Measurements from ENCODE around the gene TBC1D9B.

TBC1D9B gene

DNA sequence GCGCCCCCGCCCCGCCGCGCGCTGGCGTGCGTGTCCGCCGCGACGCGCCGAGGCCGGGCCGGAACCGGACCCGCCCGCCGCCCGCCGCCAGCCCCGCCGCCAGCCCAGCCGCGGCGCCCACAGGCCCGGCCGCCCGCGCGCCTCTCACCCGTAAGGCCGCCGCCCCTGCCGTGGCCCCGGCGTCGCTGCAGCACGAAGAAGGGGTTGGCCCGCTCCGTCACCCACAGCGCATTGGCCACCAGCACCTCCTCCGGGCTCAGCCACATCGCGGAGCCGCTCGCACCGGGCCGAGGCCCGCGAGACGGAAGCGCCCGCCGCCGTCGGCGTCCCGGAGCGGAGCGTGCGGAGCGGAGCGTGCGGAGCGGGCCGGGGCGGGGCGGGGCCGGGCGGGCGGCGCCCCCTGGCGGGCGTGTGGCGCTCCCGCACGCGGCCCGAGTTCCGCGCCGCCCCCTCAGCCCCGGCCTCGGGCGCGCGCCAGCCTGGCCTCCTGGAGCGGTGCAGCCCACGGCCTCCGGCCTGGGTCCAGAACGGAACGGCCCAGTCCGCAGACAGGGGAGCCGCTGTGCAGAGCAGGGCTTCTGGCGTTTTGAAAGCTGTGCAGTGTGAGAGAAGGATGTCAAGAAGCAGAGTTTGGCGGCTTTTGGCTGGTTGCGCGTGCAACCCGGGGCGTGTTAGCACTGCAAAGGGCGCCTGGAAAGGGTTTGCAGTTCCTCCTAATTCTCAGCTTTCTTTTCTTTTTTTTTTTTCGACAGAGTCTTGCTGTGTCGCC lies at the start of gene TBC1D9B:
TBC1D9B (minus strand) TSS at position 342 of the 769 bp plus-strand sequence; CDS start at position 266, 76 bp downstream.
- DNase-seq: peak; percentile 50 to 53

DNA sequence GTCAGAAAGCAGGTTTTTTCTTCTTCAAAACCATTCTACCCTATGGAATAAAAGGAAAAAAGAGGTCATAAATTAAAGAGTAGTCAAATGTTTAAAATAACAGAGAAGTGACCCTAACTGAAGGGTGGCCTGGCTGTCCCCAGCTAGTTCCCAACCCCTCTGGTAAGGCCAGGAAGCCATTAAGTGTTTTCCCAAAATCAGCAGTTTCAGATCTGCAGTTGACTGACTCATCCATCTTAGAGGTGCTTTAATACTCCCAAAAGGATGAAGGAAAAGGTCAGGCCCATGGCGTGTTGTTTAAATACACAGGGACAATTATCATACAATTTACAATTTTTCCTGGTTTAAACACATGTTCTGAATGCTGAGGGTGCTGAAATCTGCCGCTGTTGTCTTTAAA lies 47.9 kb upstream of the TBC1D9B start:
- DNase-seq: no peak

DNA sequence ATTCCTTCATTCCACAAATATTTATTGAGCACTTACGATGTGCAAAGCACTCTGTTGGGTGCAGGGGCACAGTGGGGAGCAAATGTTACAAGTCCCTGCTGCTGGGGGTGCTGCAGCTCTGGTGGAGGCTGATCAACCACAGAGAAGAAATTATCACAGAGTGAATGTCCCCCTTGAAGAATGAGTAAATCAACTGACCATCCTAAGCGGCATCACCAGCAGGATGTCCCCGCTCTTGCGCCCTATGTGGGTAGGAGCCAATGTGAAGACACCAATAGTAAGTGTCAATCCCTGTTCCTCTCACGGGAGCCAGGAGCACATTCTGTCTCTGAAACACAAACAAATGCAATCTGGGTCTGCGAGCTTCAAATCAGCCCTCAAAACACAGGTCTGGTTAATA lies 47.4 kb upstream of the TBC1D9B start:
- no peak for DNase-seq

DNA sequence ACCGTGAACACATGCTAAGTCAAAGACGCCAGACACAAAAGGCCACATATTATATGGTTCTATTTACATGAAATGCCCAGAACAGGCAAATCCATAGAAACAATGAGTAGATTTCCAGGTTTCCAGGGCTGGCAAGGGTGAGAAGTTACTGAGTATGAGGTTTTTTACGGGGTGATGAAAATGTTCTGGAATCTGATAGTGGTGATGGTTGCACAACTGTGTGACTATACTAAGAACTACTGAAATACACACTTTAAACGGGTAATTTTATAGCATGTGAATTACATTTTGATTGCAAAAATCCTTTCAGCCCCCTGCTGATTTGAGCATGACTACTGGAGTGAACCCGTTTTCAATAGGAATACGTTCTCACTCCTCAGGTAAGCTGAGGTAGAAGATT lies 46.7 kb upstream of the TBC1D9B start:
- DNase-seq: no peak

DNA sequence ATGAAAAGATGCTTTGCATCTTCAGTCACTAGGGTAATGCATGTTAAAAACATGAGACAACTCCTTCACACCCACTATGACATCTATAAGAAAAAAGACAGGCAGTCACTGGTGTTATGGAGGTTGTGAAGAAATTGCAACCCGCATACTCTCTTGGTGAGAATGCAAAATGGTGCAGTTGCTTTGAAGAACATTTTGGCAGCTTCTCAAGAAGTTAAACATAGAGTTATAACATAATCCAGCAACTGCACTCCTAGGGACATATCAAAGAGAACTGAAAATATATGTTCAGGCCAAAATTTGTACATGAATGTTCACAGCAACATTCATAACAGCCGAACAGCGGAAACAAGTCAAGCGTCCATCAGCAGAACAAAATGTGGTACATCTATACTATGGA lies 46.3 kb upstream of the TBC1D9B start:
- DNase-seq: no peak

DNA sequence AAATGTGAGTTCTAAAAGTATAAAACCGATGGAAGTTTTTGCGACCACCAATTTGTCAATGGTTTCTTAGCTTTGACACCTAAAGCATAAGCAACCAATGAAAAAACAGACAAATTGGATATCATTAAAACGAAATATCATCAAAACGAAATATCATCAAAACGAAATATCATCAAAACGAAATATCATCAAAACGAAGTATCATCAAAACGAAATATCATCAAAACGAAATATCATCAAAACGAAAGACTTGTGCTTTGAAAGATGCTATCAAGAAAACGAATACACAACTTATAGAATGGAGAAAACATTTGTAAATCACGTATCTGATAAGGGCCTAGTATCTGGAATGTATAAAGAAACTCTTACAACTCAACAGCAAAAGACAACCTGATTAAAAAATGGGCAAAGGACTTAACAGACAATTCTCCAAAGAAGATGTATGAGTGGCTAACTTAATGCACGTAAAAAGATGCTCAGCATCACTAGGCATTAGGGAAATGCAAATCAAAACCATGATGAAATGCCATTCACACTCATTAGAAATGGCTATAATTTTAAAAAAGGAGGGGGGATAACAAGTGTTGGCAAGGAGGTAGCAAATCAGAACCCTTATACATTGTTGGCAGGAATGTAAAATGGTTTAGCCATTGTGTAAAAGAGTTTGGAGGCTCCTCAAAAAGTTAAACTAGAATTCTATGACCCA lies 29.4 kb upstream of the TBC1D9B start:
- no peak for DNase-seq

DNA sequence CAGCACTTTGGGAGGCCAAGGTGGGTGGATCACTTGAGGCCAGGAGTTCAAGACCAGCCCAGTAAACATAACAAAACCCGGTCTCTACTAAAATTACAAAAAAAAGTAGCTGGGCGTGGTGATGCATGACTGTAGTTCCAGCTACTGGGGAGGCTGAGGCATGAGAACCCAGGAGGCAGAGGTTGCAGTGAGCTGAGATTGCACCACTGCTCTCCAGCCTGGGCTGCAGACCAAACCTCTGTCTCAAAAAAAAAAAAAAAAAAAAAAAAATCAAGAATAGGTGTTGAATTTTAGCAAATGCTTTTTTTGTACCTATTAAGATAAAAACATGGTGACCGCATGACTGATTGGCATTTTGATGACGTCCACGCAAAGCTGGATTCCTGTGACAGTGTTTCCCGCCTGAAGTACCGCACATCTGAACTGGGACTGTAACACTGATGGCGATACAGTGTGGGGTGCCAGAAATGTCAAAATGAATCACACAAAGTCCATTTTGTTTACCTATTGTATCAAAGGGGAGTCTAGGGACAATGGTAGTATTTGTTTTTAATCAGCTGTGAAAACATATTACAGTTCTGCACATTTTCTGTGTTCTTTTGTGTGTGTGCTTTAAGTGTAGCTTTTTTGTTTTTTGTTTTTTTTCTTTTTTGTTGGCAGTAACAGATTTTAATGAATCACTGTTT lies 23.2 kb upstream of the TBC1D9B start:
- no peak for DNase-seq

DNA sequence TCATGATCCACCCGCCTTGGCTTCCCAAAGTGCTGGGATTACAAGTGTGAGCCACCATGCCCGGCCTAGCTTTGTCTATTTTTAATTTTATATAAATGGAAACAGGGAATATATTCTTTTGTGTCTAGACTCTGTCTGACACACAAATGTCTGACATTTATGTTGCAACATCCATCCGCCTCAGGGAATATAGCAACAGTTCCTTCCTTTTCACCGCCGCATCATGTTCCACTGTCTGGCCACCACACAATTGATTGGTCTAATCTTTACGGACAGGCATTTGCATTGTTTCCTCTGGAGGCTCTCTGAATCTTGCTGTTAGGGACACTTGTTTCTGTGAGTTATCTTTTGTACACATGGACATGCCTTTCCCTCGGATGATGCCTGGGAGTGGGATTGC lies 20.1 kb upstream of the TBC1D9B start:
- no peak for DNase-seq

DNA sequence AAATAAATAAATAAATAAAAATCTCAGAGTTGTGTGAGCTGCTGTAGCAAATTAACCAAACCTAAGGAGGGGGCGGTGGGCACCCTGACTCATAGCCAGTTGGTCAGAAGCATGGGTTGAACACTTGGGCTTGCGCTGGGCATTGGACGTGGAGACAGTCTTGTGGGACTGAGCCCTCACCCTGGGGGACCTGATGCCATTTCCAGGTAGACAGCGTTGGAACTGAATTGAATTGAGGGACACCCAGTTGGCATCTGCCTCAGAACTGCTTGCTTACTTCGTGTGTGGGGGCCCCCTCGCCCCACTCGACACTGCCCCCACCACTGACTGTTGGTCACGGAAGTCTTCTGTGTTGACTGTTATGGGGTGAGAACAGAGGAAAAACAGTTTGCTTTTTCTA lies 19.0 kb upstream of the TBC1D9B start:
- DNase-seq: no peak

DNA sequence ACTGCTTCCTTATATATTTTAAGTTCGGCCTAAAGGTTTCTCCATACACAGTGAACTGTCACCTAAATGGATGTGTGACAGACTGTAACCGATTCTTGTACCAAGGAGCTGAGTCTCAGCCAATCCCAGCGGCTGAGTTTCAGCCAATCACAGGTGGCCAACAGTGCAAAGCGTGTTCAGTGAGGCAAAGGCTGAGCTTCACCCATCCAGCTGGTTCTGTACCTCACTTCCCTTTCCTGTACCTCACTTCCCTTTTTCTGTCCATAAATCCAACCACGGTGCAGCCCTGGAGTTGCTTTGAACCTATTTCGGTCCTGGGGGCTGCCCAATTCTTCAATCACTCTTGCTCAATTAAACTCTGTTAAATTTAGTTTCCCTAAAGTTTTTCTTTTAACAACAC lies 15.7 kb upstream of the TBC1D9B start:
- DNase-seq: peak in 1 of 2 donors; percentile 22

DNA sequence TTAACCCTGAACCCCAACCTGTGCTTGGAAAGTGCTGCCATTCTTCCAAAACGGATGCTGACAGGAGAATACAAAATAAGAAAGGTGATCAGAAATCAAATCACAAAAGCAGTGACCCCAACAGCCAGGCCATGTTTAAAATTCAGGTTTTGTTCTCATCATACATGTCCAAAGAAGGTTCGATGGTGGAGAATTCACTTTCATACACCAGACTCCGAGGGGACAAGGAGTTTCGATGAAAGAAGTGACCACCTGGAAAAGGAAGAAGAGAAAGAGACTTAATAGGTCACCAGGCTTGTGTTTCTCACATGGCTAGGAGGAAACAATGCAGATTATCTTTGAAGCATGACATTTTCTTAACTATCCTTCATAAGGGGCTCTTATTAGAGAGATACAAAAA lies 12.5 kb upstream of the TBC1D9B start:
- DNase-seq: no peak

DNA sequence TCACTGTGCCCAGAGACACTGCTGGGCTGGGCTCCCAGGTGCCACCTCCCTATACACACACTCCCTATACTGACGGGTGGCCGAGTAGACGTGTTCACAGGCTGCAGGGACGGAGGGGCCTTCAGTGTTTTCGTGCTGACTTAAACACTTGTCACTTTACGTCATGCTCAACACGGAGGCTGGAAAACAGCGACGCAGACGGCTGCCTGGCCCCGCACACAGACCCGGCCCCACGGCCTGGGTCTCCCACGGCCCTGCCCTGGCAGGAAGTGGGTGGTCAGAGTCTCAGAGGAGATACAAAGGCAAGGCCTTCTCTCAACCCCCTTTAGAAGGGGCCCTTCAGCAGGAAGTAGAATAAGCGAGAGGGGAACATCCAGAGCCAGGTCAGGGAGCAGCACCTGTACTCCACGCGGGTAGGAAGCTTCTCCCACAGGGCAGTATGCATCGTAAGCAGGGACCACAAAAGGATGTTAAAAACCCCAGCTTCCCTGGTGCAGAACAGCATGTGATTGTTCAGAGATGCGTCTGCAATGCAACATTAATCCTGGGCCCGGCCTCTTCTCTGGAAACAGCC lies 11.9 kb upstream of the TBC1D9B start:
- DNase-seq: no peak

DNA sequence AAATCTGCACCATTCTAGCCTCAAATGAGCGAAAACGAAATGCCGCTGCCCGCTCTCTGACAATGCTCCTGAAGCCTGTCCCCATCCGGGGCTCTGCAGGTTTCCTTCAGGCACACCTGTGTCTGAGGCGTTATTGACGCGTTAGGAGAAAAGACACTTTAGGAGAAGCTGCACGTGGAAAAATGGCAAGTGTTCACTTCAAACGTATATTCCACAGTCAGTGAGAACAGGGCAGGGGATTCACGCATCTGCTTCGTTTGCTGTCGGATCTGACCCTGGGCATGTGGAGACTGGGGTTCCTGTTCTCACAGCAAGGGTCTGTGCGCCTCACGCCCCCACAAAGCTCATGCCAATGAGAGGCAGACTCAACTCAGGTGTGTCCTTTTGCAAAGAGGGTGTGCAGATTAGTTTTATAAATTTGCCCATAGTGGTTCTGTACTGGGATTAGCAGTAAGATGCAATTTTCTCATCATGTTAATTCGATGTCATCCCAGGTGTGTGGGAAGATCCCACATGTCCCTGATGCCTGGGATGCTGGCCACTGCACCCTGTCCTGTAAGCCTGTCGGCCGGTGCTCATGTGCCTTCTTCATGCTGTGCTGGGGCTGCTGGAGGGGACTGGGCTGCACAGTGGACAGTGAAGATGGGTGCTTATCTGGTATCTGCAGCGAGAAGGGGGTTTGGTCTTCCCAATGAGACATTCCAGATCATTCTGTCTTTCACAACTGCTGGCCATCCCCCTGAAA lies 11.2 kb upstream of the TBC1D9B start:
- no peak for DNase-seq

DNA sequence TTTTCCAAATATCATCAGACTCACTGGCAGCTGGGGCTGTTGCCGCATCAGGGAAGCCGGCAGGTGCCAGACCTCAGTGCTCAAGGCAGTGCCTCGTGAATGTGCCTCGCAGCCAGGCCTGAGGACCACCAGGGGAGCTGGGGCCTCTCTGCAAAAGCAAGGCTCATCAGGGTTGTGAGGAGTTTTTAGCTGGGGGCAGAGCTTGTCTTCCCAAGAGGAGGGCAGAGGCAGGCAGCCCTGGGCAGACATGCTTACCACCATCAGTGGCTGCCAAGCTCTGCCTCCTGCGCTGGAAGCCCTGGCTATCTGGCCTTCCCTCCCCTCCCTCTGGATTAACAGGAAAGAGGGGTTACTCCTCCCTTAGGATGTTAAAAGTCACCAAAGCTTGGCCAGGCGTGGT lies 8.8 kb upstream of the TBC1D9B start:
- no peak for DNase-seq

DNA sequence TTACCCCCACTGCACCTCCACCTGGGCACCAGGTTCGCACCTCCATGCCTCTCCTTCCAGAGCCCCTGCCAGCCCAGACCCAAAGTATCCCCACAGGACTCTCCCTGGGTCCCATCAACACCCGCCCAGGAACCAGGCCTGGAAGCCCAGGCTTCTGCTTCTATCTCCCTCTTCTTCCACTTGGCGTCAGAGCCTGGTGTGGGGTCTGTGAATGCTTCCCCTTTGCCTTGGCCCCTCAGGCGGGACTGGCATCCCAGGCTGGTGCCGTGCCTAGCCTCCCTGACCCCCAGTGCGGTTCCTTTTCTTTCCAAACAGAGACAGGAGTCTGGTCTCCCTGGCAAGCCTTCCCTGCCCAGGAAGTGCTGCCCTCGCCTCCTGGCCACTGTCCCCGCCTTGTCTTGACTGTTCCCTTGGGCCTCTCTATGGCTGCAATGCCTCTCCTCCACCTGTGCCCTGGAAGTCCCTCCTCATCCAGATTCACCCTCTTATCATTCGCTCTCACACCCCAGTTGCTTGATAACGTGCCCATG lies 7.8 kb upstream of the TBC1D9B start:
- DNase-seq: no peak

DNA sequence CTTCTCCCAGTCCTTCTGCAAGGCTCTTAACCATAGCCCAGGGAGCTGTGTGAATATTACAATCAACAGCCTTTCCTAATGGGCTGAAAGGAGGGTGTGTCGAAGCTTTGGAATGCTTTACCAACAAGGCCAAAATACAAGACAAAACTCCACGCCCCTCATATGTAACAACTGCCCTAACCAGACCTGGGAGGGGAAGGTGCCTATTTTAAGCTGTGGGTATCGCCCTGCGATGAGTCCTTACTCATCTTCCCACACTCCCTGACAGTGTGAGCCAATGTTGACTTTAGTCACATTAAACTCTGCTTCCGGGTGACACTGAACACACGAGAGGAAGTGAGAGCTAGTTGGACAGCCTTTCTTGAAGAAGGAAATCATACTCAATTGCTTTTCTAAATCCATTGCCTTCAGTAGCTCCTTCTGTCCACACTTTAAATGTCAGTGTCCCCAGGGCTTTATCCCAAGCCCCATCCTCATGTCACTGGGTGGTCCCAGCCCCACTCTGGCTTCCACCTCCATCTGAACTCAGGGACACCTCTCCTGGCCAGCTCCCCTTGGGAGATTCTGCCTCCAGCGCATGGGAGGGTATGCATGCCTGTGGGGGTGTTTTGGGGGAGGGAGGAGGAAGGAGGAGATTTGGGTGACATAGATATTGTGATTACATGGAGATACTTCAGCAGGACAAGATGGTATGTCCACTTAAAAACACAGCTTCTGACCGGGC lies 6.5 kb upstream of the TBC1D9B start:
- DNase-seq: peak; percentile 5 to 19

DNA sequence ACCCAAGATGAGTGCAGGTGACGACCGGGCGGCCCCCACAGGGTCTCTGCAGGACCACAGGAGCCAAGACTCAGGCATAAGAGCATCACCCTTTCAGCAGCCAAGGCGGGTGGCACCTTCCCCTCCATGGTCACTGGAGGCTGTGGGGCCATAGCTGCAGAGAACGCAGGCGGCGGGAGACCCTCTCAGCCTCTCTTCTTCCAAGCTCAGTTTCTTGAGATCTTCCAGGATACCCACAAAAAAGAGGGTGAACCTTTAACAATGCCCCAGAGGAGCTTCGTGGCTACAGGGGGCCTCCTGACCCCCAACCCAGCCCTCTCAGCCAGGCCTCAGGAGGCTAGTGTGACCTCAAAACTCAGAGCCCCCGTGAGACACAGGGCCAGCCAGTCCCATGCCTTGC lies 5.8 kb upstream of the TBC1D9B start:
- no peak for DNase-seq

DNA sequence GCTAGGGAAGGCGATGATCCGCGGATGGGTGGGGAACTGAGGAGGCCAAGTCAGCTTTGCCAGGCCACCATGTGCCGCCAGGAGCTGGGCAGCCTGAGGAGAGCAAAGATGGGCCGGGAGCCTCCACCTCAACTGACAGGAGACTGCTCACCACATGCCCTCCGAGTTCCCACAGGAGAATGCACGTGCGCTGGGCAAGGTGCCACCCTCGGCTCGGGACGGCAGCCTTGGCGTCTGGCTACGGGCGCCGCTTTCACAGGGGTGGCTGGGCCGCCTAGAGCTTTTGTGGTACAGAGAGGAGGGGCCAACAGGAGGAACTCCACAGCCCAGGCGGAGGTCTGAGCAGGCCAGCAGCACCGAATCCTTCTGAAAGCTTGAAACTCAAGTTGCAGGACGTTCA lies 5.3 kb upstream of the TBC1D9B start:
- DNase-seq: no peak

DNA sequence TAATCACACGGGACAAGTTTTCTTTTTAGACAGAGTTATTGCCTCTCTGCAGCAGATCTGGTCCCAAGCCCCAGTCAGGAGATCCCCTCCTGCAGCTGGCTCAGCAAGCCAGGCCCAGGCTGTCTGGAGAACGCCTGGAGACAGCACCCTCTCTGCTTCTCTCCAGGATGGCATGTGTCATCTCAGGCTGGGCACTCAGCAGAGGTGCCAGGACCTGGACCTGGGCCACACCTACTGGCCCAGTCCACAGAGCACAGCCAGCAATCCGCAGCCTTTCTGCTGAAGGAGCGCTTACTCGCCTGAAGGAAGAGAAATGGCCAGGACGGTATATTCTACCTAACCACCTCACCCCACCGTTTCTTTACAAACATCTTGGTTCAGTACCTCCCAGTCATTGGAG lies 4.7 kb upstream of the TBC1D9B start:
- DNase-seq: no peak

DNA sequence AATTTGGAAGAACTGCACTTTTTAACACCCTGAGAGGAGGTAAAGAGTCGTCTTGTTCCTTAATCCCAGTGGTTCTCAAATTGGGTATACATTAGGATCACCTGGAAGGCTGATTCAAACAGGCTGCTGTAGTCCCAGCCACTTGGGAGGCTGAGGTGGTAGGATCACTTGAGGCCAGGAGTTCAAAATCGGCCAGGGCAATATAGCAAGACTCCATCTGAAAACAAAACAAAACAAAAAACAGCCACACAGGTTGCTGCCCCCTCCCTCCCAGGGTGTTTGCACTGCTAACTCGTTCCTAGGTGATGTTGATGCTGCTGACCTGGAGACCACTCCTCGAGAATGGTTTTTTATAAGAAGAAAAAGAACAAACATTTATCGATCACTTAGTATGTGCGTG lies 1.5 kb upstream of the TBC1D9B start:
- DNase-seq: no peak

DNA sequence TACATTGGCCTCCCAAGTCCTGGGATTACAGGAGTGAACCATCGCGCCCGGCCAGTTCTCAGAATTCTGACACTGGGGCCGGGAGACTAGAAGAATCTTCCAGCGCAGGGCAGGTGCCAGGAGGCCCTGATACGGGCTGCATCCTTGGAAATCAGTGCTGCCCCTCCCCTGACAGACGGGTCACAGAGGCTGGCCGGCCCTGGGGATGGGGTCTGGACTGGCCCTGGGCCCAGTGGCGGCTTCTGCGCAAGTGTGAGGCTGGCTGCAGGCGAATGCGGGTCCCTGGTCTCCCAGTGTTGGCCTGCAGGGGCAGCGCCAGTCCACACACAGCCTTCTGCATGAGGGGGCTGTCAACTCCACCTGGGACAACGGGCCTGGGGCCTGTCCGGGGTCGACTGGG lies 831 bp upstream of the TBC1D9B start:
- no peak for DNase-seq

Measured in bone marrow (tissue), 2 donors.